ENCODE results near the gene MAP1S. TPM values are rescaled to one million over a fixed set of nuclear protein-coding genes. Genes with fewer than 3 reads are reported as not detected.

The MAP1S gene
- total RNA-seq, 2 donors from 2014 or later: 59.5 to 69.9 TPM

- no peak for ATAC-seq (replicated peaks in 1 of 2)
- peaks cover 8% of the 10 kb centered on the region for H3K27me3 Mint-ChIP-seq (ENCODE audit: low read depth)
- no peak overlapping the region for H3K4me3 Mint-ChIP-seq
- H3K4me1 Mint-ChIP-seq (ENCODE audit: low read depth): peaks cover 31% of the 10 kb centered on the region
- no peak for DNase-seq
- no peak overlapping the region for H3K27ac Mint-ChIP-seq
- H3K9me3 Mint-ChIP-seq: no peaks in the 10 kb centered on the region
- peaks cover 1 to 6% of the 10 kb centered on the region in 2 donors for H3K36me3 Mint-ChIP-seq (ENCODE audit: insufficient read depth in 2 of 2)
Measured at GRCh38 chr19:17716309-17716929, 2.9 kb upstream of the MAP1S start.

- peak; percentile 76 to 80 for ATAC-seq (replicated peaks in 1 of 2)
- H3K4me3 Mint-ChIP-seq: peak overlapping the region; percentile 80 to 90
- H3K4me1 Mint-ChIP-seq (ENCODE audit: low read depth): peaks cover 42% of the 10 kb centered on the region
- H3K36me3 Mint-ChIP-seq (ENCODE audit: insufficient read depth in 2 of 2): peaks cover 1 to 6% of the 10 kb centered on the region in 2 donors
- H3K27ac Mint-ChIP-seq: peak overlapping the region; percentile 91
- peaks cover 8% of the 10 kb centered on the region for H3K27me3 Mint-ChIP-seq (ENCODE audit: low read depth)
- no peaks in the 10 kb centered on the region for H3K9me3 Mint-ChIP-seq
- DNase-seq: peak; percentile 19 to 31
Measured at GRCh38 chr19:17718550-17718946, 732 bp upstream of the MAP1S start.

GRCh38 chr19:17719730-17720400, 585 bp downstream of the MAP1S start:
- no peaks in the 10 kb centered on the region for H3K9me3 Mint-ChIP-seq

DNA sequence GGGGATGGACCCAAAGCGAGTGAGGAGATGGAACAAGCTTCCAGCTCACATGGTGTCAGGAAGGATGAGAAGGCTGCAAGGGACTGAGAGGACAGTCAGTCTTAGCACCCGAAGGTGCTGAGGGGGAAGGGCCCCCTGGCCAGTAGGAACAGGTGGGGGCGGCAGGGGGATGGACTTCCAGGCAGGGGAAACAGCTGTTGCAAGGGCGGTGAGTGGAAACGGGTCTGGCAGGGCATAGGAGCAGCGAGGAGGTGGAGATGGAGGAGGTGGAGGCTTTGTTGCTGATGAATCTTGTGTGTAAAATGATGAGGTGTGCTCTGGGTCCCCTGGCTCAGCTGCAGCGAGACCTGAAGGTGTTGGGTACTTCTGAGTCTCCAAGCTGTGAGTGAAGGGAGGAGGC, 1.2 kb downstream of the MAP1S start:
- DNase-seq (no peak), ATAC-seq (replicated peaks in 1 of 2) (no peak)
- Mint-ChIP-seq H3K27ac (peak overlapping the region; percentile 74), H3K4me3 (peak overlapping the region; percentile 90 to 98), H3K4me1 (ENCODE audit: low read depth) (peaks cover 42% of the 10 kb centered on the region), H3K27me3 (ENCODE audit: low read depth) (peaks cover 8% of the 10 kb centered on the region), H3K36me3 (ENCODE audit: insufficient read depth in 2 of 2) (peaks cover 1 to 13% of the 10 kb centered on the region in 2 donors), H3K9me3 (no peaks in the 10 kb centered on the region)

More at GRCh38 chr19:17719730-17720400, 585 bp downstream of the MAP1S start:
- Mint-ChIP-seq H3K4me3 (peak overlapping the region; percentile 90 to 98), H3K4me1 (ENCODE audit: low read depth) (peaks cover 42% of the 10 kb centered on the region), H3K27me3 (ENCODE audit: low read depth) (peaks cover 8% of the 10 kb centered on the region), H3K36me3 (ENCODE audit: insufficient read depth in 2 of 2) (peaks cover 1 to 8% of the 10 kb centered on the region in 2 donors), H3K27ac (peak overlapping the region; percentile 74)
- ATAC-seq (replicated peaks in 1 of 2) (peak; percentile 53 to 56), DNase-seq (peak; percentile 40 to 41)

GRCh38 chr19:17721111-17721628, 1.9 kb downstream of the MAP1S start:
- no peak for ATAC-seq (replicated peaks in 1 of 2)
- peaks cover 8% of the 10 kb centered on the region for H3K27me3 Mint-ChIP-seq (ENCODE audit: low read depth)
- H3K4me1 Mint-ChIP-seq (ENCODE audit: low read depth): peaks cover 42% of the 10 kb centered on the region
- H3K4me3 Mint-ChIP-seq: peak overlapping the region; percentile 90 to 98
- H3K9me3 Mint-ChIP-seq: no peaks in the 10 kb centered on the region
- no peak for DNase-seq
- peaks cover 1 to 13% of the 10 kb centered on the region in 2 donors for H3K36me3 Mint-ChIP-seq (ENCODE audit: insufficient read depth in 2 of 2)
- peak overlapping the region; percentile 7 for H3K27ac Mint-ChIP-seq

GRCh38 chr19:17721821-17722220, 2.5 kb downstream of the MAP1S start:
- ATAC-seq (replicated peaks in 1 of 2) (no peak), DNase-seq (peak in 1 of 2 donors; percentile 13)
- H3K27ac Mint-ChIP-seq: peak overlapping the region; percentile 7
- H3K27me3 Mint-ChIP-seq (ENCODE audit: low read depth): peaks cover 8% of the 10 kb centered on the region
- H3K4me1 Mint-ChIP-seq (ENCODE audit: low read depth): peaks cover 42% of the 10 kb centered on the region
- peaks cover 1 to 13% of the 10 kb centered on the region in 2 donors for H3K36me3 Mint-ChIP-seq (ENCODE audit: insufficient read depth in 2 of 2)
- H3K4me3 Mint-ChIP-seq: peak overlapping the region; percentile 90 to 98
- H3K9me3 Mint-ChIP-seq: no peaks in the 10 kb centered on the region

DNA sequence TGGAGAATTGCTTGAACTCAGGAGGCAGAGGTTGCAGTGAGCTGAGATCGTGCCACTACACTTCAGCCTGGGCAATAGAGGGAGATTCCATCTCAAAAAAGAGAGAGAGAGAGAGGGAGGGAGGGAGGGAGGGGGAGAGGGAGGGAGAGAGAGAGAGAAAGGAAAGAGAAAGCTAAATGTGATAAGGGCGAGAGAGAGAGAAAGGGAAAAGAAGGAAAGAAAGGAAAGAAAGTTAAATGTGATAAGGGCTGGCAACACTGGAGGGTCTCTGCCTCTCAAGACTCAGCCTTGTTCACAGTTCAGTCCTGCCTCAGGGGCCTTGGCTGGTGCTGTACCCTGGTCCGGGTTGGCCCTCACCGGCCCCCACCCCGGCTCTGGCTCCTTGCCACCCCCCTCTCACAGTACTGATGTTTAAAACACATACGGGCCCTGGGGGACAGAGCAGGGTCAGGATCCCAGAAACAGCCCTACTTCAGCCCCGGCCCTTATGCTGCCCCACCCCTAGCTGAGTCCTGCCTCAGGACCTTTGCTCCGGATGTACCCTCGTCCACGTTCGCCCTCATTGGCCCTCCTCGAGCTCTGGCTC, 3.5 kb downstream of the MAP1S start:
- DNase-seq (no peak), ATAC-seq (replicated peaks in 1 of 2) (no peak)
- Mint-ChIP-seq H3K27ac (no peak overlapping the region), H3K27me3 (ENCODE audit: low read depth) (peaks cover under 1% of the 10 kb centered on the region), H3K9me3 (no peaks in the 10 kb centered on the region), H3K36me3 (ENCODE audit: insufficient read depth in 2 of 2) (peaks cover 1 to 13% of the 10 kb centered on the region in 2 donors), H3K4me1 (ENCODE audit: low read depth) (peaks cover 42% of the 10 kb centered on the region), H3K4me3 (no peak overlapping the region)

DNA sequence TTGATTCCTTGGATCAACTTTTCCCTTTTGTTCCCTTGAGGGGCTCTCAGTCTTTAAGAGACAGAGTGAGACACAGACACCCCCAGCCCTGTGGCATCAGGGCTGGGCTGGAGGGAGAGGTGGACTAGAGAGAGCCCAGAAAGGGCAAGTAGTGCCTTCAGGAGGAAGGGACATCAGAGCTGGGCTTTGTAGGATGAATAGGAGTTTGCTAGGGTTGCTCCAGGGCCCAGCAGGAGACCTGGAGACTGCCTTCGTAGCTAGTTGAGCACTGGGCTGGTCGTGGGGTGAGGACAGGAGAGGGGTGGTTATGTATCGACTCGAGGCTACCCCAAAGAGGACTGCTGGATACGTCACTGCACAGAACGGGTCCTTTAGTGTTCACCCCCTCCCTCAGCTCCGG, 5.4 kb downstream of the MAP1S start:
- Mint-ChIP-seq H3K27ac (no peak overlapping the region), H3K4me1 (ENCODE audit: low read depth) (peaks cover 27% of the 10 kb centered on the region), H3K9me3 (no peaks in the 10 kb centered on the region), H3K4me3 (no peak overlapping the region), H3K36me3 (ENCODE audit: insufficient read depth in 2 of 2) (peaks cover 1 to 13% of the 10 kb centered on the region in 2 donors), H3K27me3 (ENCODE audit: low read depth) (no peaks in the 10 kb centered on the region)
- ATAC-seq (replicated peaks in 1 of 2): no peak
- no peak for DNase-seq

GRCh38 chr19:17725422-17726078, 6.3 kb downstream of the MAP1S start:
- ATAC-seq (replicated peaks in 1 of 2): no peak

DNA sequence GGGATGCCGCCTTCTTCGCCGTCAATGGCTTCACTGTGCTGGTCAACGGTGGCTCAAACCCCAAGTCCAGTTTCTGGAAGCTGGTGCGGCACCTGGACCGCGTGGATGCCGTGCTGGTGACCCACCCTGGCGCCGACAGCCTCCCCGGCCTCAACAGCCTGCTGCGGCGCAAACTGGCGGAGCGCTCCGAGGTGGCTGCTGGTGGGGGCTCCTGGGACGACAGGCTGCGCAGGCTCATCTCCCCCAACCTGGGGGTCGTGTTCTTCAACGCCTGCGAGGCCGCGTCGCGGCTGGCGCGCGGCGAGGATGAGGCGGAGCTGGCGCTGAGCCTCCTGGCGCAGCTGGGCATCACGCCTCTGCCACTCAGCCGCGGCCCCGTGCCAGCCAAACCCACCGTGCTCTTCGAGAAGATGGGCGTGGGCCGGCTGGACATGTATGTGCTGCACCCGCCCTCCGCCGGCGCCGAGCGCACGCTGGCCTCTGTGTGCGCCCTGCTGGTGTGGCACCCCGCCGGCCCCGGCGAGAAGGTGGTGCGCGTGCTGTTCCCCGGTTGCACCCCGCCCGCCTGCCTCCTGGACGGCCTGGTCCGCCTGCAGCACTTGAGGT, 7.0 kb downstream of the MAP1S start:
- Mint-ChIP-seq H3K27me3 (ENCODE audit: low read depth) (no peaks in the 10 kb centered on the region), H3K4me3 (no peak overlapping the region), H3K27ac (no peak overlapping the region), H3K4me1 (ENCODE audit: low read depth) (peaks cover 29% of the 10 kb centered on the region), H3K36me3 (ENCODE audit: insufficient read depth in 2 of 2) (peaks cover 0 to 20% of the 10 kb centered on the region in 2 donors), H3K9me3 (no peaks in the 10 kb centered on the region)
- no peak for ATAC-seq (replicated peaks in 1 of 2)
- DNase-seq: no peak

More at GRCh38 chr19:17725422-17726078, 6.3 kb downstream of the MAP1S start:
- H3K4me1 Mint-ChIP-seq (ENCODE audit: low read depth): peaks cover 29% of the 10 kb centered on the region
- no peak for DNase-seq
- H3K27me3 Mint-ChIP-seq (ENCODE audit: low read depth): no peaks in the 10 kb centered on the region
- no peak overlapping the region for H3K4me3 Mint-ChIP-seq
- H3K9me3 Mint-ChIP-seq: no peaks in the 10 kb centered on the region
- H3K36me3 Mint-ChIP-seq (ENCODE audit: insufficient read depth in 2 of 2): peaks cover 0 to 16% of the 10 kb centered on the region in 2 donors
- H3K27ac Mint-ChIP-seq: no peak overlapping the region

DNA sequence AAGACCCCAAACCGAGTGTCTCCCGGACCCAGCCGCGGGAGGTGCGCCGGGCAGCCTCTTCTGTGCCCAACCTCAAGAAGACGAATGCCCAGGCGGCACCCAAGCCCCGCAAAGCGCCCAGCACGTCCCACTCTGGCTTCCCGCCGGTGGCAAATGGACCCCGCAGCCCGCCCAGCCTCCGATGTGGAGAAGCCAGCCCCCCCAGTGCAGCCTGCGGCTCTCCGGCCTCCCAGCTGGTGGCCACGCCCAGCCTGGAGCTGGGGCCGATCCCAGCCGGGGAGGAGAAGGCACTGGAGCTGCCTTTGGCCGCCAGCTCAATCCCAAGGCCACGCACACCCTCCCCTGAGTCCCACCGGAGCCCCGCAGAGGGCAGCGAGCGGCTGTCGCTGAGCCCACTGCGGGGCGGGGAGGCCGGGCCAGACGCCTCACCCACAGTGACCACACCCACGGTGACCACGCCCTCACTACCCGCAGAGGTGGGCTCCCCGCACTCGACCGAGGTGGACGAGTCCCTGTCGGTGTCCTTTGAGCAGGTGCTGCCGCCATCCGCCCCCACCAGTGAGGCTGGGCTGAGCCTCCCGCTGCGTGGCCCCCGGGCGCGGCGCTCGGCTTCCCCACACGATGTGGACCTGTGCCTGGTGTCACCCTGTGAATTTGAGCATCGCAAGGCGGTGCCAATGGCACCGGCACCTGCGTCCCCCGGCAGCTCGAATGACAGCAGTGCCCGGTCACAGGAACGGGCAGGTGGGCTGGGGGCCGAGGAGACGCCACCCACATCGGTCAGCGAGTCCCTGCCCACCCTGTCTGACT, 7.9 kb downstream of the MAP1S start:
- no peaks in the 10 kb centered on the region for H3K9me3 Mint-ChIP-seq
- DNase-seq (no peak), ATAC-seq (replicated peaks in 1 of 2) (no peak)
- no peak overlapping the region for H3K27ac Mint-ChIP-seq
- no peaks in the 10 kb centered on the region for H3K27me3 Mint-ChIP-seq (ENCODE audit: low read depth)
- no peak overlapping the region for H3K4me3 Mint-ChIP-seq
- peaks cover 2 to 23% of the 10 kb centered on the region in 2 donors for H3K36me3 Mint-ChIP-seq (ENCODE audit: insufficient read depth in 2 of 2)
- H3K4me1 Mint-ChIP-seq (ENCODE audit: low read depth): peaks cover 27% of the 10 kb centered on the region

DNA sequence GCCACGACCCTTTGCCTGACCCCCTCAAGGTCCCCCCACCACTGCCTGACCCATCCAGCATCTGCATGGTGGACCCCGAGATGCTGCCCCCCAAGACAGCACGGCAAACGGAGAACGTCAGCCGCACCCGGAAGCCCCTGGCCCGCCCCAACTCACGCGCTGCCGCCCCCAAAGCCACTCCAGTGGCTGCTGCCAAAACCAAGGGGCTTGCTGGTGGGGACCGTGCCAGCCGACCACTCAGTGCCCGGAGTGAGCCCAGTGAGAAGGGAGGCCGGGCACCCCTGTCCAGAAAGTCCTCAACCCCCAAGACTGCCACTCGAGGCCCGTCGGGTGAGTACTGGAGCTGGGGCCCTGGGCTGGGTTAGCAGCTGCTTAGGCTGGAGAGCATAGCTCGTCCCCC, 8.6 kb downstream of the MAP1S start:
- Mint-ChIP-seq H3K9me3 (no peaks in the 10 kb centered on the region), H3K27me3 (ENCODE audit: low read depth) (no peaks in the 10 kb centered on the region)

More for the DNA sequence above, 8.6 kb downstream of the MAP1S start:
- DNase-seq (no peak), ATAC-seq (replicated peaks in 1 of 2) (no peak)
- H3K4me1 Mint-ChIP-seq (ENCODE audit: low read depth): peaks cover 27% of the 10 kb centered on the region
- peaks cover 2 to 23% of the 10 kb centered on the region in 2 donors for H3K36me3 Mint-ChIP-seq (ENCODE audit: insufficient read depth in 2 of 2)
- H3K4me3 Mint-ChIP-seq: no peak overlapping the region
- H3K27ac Mint-ChIP-seq: no peak overlapping the region
